GM10248 (cell line): Measurements from ENCODE around the gene C2orf81.
A peak's percentile ranks its signal among the peaks of the same experiment; 100 is the strongest.

Experiments
- CTCF ChIA-PET: fragments of 300-600 bp; sonication (Branson Sonifier 250); formaldehyde crosslinking; extraction: SDS; loops from one replicate; lab custom pipeline; 2021; ENCODE audit warnings: antibody characterized with exemption; lab: Yijun Ruan, JAX
- POLR2A ChIA-PET: fragments of 350-650 bp; sonication (Branson Sonifier 250); formaldehyde crosslinking; extraction: SDS; loops from one replicate; lab custom pipeline; 2020; ENCODE audit warnings: antibody characterized with exemption; lab: Yijun Ruan, JAX
- DNase-seq: peaks from one replicate; pipeline ENCODE4 v3.0.0; 2012; ENCODE audit errors: extremely low spot score
- TF ChIP-seq, protein P1 (sequence below): IDR thresholded peaks from 2 replicates; pipeline ENCODE4 v1.5.1; 2012; ENCODE audit warnings: mild to moderate bottlenecking, low read depth; ENCODE audit errors: extremely low read depth, missing control alignments, control extremely low read depth

C2orf81 gene

DNA sequence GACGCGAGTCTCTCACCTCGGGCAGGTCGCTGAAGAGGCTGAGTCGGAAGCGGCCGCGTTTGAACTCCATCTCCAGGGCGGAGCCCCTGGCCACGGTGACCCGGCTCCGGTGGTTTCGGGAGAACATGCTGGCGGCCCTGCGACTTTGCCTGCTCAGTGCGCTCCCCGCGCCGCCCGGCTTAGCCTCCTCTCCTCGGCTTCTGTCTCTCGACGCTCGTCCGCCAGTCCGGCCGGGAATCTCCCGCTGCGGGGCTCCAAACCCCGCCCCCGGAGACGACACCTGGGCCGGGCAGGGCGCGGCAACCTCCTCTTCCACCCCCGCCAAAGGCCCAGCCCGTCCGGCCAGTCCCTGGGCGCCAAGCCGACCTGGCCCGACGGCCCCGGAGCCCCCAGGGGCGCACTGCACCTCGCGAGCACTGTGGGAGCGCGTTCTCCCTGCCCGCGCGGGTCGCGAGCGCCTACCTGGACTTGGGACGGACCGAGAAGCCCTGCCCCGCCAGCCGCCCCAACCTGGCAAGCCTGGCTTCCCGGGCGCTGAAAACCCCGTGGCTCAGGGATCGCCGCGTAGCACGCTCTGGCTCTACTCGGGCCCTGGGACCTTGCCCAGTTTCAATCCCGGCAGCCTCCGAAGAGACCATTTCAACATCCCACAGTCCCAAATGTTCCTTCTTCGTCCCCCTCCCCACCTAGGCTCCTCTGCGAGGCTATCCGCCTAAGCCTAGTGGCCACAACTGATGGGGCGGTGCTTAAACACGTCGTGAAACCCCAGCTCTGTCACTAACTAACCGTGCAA is 20.5 kb upstream of the C2orf81 start, which contains the start of gene RTKN:
Gene RTKN (minus strand): TSS at position 248 of the 793 bp plus-strand sequence. CDS start 121 bp downstream, at position 127.
- TF ChIP-seq, protein P1, sequence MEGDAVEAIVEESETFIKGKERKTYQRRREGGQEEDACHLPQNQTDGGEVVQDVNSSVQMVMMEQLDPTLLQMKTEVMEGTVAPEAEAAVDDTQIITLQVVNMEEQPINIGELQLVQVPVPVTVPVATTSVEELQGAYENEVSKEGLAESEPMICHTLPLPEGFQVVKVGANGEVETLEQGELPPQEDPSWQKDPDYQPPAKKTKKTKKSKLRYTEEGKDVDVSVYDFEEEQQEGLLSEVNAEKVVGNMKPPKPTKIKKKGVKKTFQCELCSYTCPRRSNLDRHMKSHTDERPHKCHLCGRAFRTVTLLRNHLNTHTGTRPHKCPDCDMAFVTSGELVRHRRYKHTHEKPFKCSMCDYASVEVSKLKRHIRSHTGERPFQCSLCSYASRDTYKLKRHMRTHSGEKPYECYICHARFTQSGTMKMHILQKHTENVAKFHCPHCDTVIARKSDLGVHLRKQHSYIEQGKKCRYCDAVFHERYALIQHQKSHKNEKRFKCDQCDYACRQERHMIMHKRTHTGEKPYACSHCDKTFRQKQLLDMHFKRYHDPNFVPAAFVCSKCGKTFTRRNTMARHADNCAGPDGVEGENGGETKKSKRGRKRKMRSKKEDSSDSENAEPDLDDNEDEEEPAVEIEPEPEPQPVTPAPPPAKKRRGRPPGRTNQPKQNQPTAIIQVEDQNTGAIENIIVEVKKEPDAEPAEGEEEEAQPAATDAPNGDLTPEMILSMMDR = no peak
- ChIA-PET CTCF (interaction anchor here (1.4 to 2.5 kb wide), 3 partner anchors 13 to 295 kb away, joined by 3 to 16 read pairs (median 7); partner anchors contain the start of gene INO80B), POLR2A (interaction anchor here (1.1 kb wide), 1 partner anchor 16 kb away, joined by 3 read pairs; the partner anchor contains the start of gene WBP1)
- DNase-seq = peak; percentile 66

DNA sequence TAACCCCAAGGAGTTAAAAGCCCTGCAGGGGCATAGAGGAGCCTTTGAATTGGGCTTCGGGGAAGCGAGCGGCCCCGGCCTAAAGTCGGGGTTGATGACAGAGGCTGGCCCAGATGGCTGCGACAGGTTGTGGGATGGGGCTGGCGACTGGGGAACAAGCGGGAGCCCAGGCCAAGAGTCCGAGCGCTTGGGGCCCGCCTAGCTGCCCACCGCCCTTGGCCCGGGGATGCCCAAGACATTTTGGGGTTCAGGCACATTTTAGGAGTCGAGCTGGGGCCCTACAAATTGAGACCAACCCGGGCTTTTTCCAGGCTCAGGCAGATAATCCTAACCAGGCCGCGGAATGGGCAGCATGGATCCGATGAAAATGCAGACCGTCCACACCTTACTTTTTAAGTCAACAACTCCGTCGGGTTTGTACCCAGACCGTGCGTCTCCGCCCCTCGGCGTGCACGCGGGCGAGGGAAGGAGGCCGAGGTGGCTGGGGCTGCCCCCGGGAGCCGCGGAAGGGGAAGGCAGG is 19.8 kb upstream of the C2orf81 start:
- ChIA-PET CTCF (interaction anchor here (1.4 to 2.5 kb wide), 4 partner anchors 12 to 294 kb away, joined by 3 to 16 read pairs (median 6); partner anchors contain the start of gene INO80B), POLR2A (interaction anchor here (1.0 to 1.4 kb wide), 3 partner anchors 9 to 17 kb away, joined by 3 to 7 read pairs (median 6); partner anchors contain the start of genes INO80B and WBP1)
- TF ChIP-seq, protein P1 = no peak
- DNase-seq = no peak

DNA sequence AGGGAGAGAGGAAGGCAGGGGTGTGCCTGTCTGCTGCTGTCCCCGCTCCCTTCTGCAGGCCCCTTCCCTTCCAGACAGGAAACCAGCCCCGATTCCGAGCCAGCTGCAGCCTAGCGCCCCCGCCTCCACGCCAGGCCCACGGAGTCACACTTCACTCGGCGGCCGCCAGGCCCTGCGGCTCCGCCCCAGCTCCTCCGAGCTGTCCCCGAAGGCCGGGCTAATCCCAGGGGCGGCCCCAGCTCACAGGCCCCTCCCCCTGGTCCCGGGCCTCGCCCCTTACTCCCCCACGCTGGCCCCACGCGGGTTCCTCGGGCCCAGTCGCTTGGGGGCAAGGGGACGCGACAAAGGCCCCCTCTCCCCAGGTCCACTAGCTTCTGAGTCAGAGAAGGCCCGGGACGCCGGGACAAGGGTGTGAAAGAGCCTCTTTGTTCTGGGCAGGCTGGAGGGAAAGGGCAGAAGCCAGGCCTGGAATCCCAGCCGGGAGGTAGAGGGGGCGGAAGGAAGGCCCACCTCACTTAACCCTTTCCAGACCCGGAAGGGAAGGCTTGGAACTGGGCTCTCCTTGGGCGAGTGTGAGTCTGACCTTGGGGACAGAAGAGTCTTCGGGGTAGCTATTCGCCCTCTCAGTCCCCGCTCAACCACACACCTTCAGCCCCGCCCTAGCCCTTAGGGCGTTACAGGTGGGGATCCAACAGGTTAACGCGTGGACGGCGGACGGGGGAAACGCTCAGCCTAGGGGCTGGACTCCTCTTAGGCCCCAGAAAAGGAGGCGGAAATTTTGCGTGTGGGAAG is 19.2 kb upstream of the C2orf81 start:
- TF ChIP-seq, protein P1 = peak; percentile 32
- POLR2A ChIA-PET = interaction anchor here (1.0 to 1.4 kb wide), 3 partner anchors 10 to 18 kb away, joined by 3 to 7 read pairs (median 6); partner anchors contain the start of genes INO80B and WBP1
- CTCF ChIA-PET = interaction anchor here (0.7 to 2.5 kb wide), 10 partner anchors 12 to 616 kb away, joined by 3 to 16 read pairs (median 4); partner anchors contain the start of gene INO80B

DNA sequence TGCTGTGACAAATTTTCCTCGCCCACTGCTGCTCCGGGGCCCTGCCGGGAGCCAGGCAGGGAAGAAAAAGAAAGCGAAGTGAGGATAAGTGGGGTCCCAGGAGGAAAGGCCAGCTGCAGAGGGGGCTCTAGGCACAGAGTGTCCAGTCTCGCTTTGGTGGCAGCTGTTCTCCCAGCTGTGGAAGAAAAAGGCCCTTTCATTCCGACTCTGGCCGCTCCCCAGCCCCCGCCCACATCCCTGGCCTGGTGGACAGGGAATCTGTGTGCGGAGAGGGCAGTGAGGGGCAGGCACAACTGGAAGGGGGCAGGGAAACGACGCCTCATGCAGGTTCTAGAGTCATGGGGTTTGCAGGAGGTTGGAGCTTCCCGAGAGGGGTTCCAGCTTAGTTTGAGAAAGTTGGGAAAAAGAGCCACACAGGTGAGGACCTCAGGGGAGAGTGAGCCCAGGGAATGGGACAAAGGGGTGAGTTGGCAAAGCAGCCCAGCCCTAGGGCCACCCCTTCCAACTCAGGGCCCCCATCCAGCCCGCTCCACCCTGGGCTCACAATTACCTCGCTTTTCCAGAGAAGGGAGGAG is 18.5 kb upstream of the C2orf81 start:
- ChIA-PET CTCF (interaction anchor here (0.7 to 2.5 kb wide), 9 partner anchors 11 to 616 kb away, joined by 3 to 16 read pairs (median 4); partner anchors contain the start of gene INO80B), POLR2A (interaction anchor here (1.3 to 1.4 kb wide), 2 partner anchors 15 to 18 kb away, joined by 6 to 7 read pairs; partner anchors contain the start of genes INO80B and WBP1)
- DNase-seq = no peak
- TF ChIP-seq, protein P1 = no peak

More for the DNA sequence above, 19.2 kb upstream of the C2orf81 start:
- peak; percentile 97 for DNase-seq

DNA sequence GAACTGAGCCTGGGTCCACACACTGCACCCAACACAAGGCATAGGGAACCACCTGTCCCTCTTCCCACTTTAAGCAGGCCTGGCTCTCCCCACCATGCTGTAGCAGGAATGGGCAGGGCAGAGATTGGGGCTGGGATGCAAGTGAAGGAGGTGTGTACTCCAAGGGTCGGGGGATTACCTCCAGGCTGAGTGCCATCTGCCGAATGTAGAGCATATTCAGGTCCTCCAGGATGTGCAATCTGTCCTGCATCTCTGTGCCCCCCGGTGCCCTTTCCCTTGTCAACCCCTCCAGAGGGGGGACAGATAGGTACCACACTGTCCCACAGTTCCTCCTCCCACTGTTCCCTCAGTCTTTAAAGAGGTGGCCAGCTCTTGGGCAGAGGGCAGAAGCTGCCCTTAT is 18.0 kb upstream of the C2orf81 start:
- no peak for DNase-seq
- TF ChIP-seq, protein P1 = no peak
- ChIA-PET CTCF (interaction anchor here (1.0 to 2.5 kb wide), 8 partner anchors 11 to 615 kb away, joined by 3 to 16 read pairs (median 4); partner anchors contain the start of gene INO80B), POLR2A (no interaction called here)
